OCI-LY1 (cell line): ENCODE measurements around the gene PTPRD.

ENCODE experiments used
- EZH2 ChIP-seq: fragments of 200-600 bp; sonication (generic), shearing (Covaris generic); IDR thresholded peaks from 2 replicates; pipeline ENCODE4 v1.8.0; 2017; ENCODE audit warnings: borderline replicate concordance, mixed run types, mild to moderate bottlenecking, antibody characterized with exemption, low read length, moderate library complexity, mixed read lengths
- TF ChIP-seq, protein P1 (sequence below): fragments of 200-600 bp; sonication (generic), shearing (Covaris generic); IDR thresholded peaks from 2 replicates; pipeline ENCODE4 v1.5.1; 2017; ENCODE audit warnings: mild to moderate bottlenecking, antibody characterized with exemption, low read length, moderate library complexity, mixed read lengths

DNA sequence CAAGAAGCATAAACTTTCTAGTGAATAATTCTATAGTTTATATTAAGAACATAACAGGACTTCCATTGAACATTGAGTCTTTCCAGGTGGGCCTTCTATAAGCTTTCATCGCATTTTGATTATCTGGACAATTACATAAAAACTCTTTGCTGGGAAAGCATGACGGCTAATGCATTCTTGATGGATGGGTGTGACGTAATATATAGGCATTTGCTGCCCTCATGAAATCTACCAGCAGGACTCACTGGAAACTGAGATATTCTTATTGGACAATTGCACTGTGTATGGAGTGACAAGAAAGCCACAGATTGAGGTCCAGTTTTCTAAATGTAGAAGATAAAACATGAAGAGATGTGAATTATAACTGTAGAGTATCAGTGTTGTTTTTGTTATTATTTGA, 15.0 kb downstream of the PTPRD start:
- TF ChIP-seq, protein P1, sequence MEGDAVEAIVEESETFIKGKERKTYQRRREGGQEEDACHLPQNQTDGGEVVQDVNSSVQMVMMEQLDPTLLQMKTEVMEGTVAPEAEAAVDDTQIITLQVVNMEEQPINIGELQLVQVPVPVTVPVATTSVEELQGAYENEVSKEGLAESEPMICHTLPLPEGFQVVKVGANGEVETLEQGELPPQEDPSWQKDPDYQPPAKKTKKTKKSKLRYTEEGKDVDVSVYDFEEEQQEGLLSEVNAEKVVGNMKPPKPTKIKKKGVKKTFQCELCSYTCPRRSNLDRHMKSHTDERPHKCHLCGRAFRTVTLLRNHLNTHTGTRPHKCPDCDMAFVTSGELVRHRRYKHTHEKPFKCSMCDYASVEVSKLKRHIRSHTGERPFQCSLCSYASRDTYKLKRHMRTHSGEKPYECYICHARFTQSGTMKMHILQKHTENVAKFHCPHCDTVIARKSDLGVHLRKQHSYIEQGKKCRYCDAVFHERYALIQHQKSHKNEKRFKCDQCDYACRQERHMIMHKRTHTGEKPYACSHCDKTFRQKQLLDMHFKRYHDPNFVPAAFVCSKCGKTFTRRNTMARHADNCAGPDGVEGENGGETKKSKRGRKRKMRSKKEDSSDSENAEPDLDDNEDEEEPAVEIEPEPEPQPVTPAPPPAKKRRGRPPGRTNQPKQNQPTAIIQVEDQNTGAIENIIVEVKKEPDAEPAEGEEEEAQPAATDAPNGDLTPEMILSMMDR: no peak
- no peak for TF ChIP-seq EZH2
